Measurements from ENCODE around the gene COMMD3. TPM values are rescaled to one million over a fixed set of nuclear protein-coding genes. Genes with fewer than 3 reads are reported as not detected.

COMMD3 gene
- total RNA-seq, 5 donors from 2014 or later (not counting 1 experiment from before 2014, with no cell fraction given) = 25.2 to 57.2 (median 49.7) TPM

GRCh38 chr10:22293747-22294404 is 22.3 kb upstream of the COMMD3 start:
- H3K4me1 Mint-ChIP-seq = no peaks in the 10 kb centered on the region
- H3K36me3 Mint-ChIP-seq = no peaks in the 10 kb centered on the region
- ATAC-seq (replicated peaks in 1 of 4) = no peak
- CTCF ChIA-PET = no interaction called here
- H3K27ac ChIP-seq (ENCODE audit: low read length) = no peak overlapping the region
- POLR2A ChIA-PET = no interaction called here
- H3K4me3 ChIP-seq (ENCODE audit: control insufficient read depth in 1 of 2, extremely low read depth in 1 of 2, low read length in 1 of 2) = no peak overlapping the region
- no peaks in the 10 kb centered on the region for H3K9me3 ChIP-seq
- H3K27me3 ChIP-seq (replicated peaks in 1 of 2; ENCODE audit: control insufficient read depth in 2 of 2, extremely low read depth in 1 of 2, insufficient read depth in 2 of 2, low read length in 1 of 2) = peaks cover 0 to 6% of the 10 kb centered on the region in 2 experiments
- peaks cover 12 to 16% of the 10 kb centered on the region in 2 donors for H3K27me3 Mint-ChIP-seq
- H3K4me3 Mint-ChIP-seq = no peak overlapping the region
- no peaks in the 10 kb centered on the region for H3K4me1 ChIP-seq (ENCODE audit: control insufficient read depth in 1 of 2, extremely low read depth in 1 of 2, insufficient read depth in 2 of 2, low read length in 2 of 2)
- peaks cover 0 to 5% (median 0%) of the 10 kb centered on the region in 3 donors for H3K9me3 Mint-ChIP-seq
- no peak for DNase-seq
- 71% methylated on average over 1 of the region's 3 CpGs for WGBS (ENCODE audit: insufficient coverage)
- no peak overlapping the region for H3K27ac Mint-ChIP-seq
- H3K36me3 ChIP-seq (ENCODE audit: control insufficient read depth in 2 of 2, extremely low read depth in 1 of 2, insufficient read depth in 1 of 2, low read length in 1 of 2) = no peaks in the 10 kb centered on the region

- no peak for DNase-seq
- Histone ChIP-seq H3K4me1 (ENCODE audit: control insufficient read depth in 1 of 2, extremely low read depth in 1 of 2, insufficient read depth in 2 of 2, low read length in 2 of 2) (no peaks in the 10 kb centered on the region), H3K27me3 (replicated peaks in 1 of 2; ENCODE audit: control insufficient read depth in 2 of 2, extremely low read depth in 1 of 2, insufficient read depth in 2 of 2, low read length in 1 of 2) (peaks cover 0 to 4% of the 10 kb centered on the region in 2 experiments), H3K27ac (ENCODE audit: low read length) (no peak overlapping the region), H3K9me3 (no peaks in the 10 kb centered on the region), H3K36me3 (ENCODE audit: control insufficient read depth in 2 of 2, extremely low read depth in 1 of 2, insufficient read depth in 1 of 2, low read length in 1 of 2) (no peaks in the 10 kb centered on the region), H3K4me3 (ENCODE audit: control insufficient read depth in 1 of 2, extremely low read depth in 1 of 2, low read length in 1 of 2) (no peak overlapping the region)
- H3K9me3 Mint-ChIP-seq = peaks cover 0 to 5% (median 0%) of the 10 kb centered on the region in 3 donors
- H3K4me3 Mint-ChIP-seq = no peak overlapping the region
- no peaks in the 10 kb centered on the region for H3K4me1 Mint-ChIP-seq
- peaks cover 12 to 17% of the 10 kb centered on the region in 2 donors for H3K27me3 Mint-ChIP-seq
- ChIA-PET POLR2A (interaction anchor here in 1 of 2 donors (0.6 kb wide), 1 partner anchor 13 kb away, joined by 3 read pairs; no protein-coding TSS in a partner anchor), CTCF (no interaction called here)
- ATAC-seq (replicated peaks in 1 of 4) = no peak
- H3K36me3 Mint-ChIP-seq = no peaks in the 10 kb centered on the region
- H3K27ac Mint-ChIP-seq = no peak overlapping the region
- no CpG with 5 or more reads among the region's 2 CpGs for WGBS (ENCODE audit: insufficient coverage)
These were observed 21.5 kb upstream of the COMMD3 start for GRCh38 chr10:22294694-22295093.

DNA sequence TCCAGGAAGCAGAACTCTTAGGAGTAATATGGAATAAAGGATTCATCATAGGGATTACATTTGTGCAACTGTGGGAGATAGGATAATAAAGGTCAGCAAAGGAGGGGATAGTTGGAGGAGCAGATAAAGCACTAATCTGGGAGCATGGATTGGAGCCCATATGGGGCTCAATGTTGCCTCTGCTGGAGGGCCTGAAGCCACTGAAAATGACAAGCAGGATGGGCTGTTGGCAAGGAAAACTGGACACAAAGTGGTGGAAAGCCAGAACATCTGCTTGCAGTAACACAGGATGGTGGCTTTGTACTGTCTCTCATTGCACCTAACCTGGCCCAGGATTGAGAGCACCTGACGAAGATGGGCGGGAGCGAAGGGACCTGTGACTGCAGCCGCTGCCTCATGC is 15.0 kb upstream of the COMMD3 start:
- 99% methylated on average over 4 of the region's 4 CpGs for WGBS (ENCODE audit: insufficient coverage)

DNA sequence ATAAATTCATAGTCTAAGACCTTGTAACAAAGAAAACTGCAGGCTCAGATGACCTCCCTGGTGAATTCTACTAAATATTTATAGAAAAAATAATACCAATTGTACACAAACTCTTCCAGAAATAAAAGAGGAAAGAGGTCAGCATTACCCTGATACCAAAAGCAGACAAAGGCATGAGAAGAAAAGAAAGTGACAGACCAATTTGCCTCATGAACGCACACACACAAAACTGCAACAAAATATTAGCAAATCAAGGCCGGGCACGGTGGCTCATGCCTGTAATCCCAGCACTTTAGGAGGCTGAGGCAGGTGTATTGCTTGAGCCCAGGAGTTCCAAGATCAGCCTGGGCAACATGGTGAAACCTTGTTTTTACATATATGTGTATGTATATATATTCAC is 12.7 kb upstream of the COMMD3 start:
- no CpG with 5 or more reads among the region's 3 CpGs for WGBS (ENCODE audit: insufficient coverage)

More for the DNA sequence above, 15.0 kb upstream of the COMMD3 start:
- no peak for ATAC-seq (replicated peaks in 1 of 4)
- Histone ChIP-seq H3K27me3 (replicated peaks in 1 of 2; ENCODE audit: control insufficient read depth in 2 of 2, extremely low read depth in 1 of 2, insufficient read depth in 2 of 2, low read length in 1 of 2) (peaks cover 0 to 5% of the 10 kb centered on the region in 2 experiments), H3K4me3 (ENCODE audit: control insufficient read depth in 1 of 2, extremely low read depth in 1 of 2, low read length in 1 of 2) (no peak overlapping the region), H3K36me3 (ENCODE audit: control insufficient read depth in 2 of 2, extremely low read depth in 1 of 2, insufficient read depth in 1 of 2, low read length in 1 of 2) (no peaks in the 10 kb centered on the region), H3K4me1 (ENCODE audit: control insufficient read depth in 1 of 2, extremely low read depth in 1 of 2, insufficient read depth in 2 of 2, low read length in 2 of 2) (no peaks in the 10 kb centered on the region), H3K9me3 (no peaks in the 10 kb centered on the region), H3K27ac (ENCODE audit: low read length) (no peak overlapping the region)
- peaks cover 14 to 20% of the 10 kb centered on the region in 2 donors for H3K27me3 Mint-ChIP-seq
- no peak for DNase-seq
- H3K36me3 Mint-ChIP-seq = no peaks in the 10 kb centered on the region
- ChIA-PET POLR2A (no interaction called here), CTCF (no interaction called here)
- H3K4me1 Mint-ChIP-seq = no peaks in the 10 kb centered on the region
- H3K27ac Mint-ChIP-seq = no peak overlapping the region
- no peak overlapping the region for H3K4me3 Mint-ChIP-seq
- H3K9me3 Mint-ChIP-seq = no peaks in the 10 kb centered on the region

GRCh38 chr10:22305721-22306120 is 10.5 kb upstream of the COMMD3 start:
- H3K4me3 Mint-ChIP-seq = no peak overlapping the region

More for the DNA sequence above, 12.7 kb upstream of the COMMD3 start:
- Histone ChIP-seq H3K36me3 (ENCODE audit: control insufficient read depth in 2 of 2, extremely low read depth in 1 of 2, insufficient read depth in 1 of 2, low read length in 1 of 2) (no peaks in the 10 kb centered on the region), H3K9me3 (no peaks in the 10 kb centered on the region), H3K4me3 (ENCODE audit: control insufficient read depth in 1 of 2, extremely low read depth in 1 of 2, low read length in 1 of 2) (no peak overlapping the region), H3K27me3 (replicated peaks in 1 of 2; ENCODE audit: control insufficient read depth in 2 of 2, extremely low read depth in 1 of 2, insufficient read depth in 2 of 2, low read length in 1 of 2) (peaks cover 0 to 5% of the 10 kb centered on the region in 2 experiments), H3K27ac (ENCODE audit: low read length) (no peak overlapping the region), H3K4me1 (ENCODE audit: control insufficient read depth in 1 of 2, extremely low read depth in 1 of 2, insufficient read depth in 2 of 2, low read length in 2 of 2) (no peaks in the 10 kb centered on the region)
- H3K27ac Mint-ChIP-seq = no peak overlapping the region
- POLR2A ChIA-PET = no interaction called here
- H3K4me1 Mint-ChIP-seq = no peaks in the 10 kb centered on the region
- DNase-seq (no peak), ATAC-seq (replicated peaks in 1 of 4) (no peak)
- peaks cover 7 to 8% of the 10 kb centered on the region in 2 donors for H3K27me3 Mint-ChIP-seq
- CTCF ChIA-PET = no interaction called here
- no peak overlapping the region for H3K4me3 Mint-ChIP-seq
- H3K9me3 Mint-ChIP-seq = no peaks in the 10 kb centered on the region
- H3K36me3 Mint-ChIP-seq = no peaks in the 10 kb centered on the region

DNA sequence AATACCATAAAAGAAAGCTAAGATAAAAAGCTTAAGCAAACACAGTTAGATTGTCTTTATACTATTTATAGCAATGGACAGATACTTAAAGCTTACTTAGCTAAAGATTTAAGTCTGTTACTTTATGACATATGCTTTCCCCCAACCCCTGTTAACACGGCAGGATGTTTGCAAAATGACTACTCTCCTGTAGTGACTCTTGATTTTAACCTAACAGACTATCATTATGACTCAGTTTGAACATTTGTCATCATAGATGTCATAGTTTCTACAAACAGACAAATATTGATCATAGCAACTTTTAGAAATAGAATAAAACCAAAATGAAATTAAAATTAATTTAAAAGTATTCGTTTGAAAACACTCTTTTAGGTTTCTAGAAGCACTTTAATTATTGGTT is 7.8 kb upstream of the COMMD3 start:
- no peaks in the 10 kb centered on the region for H3K4me1 ChIP-seq (ENCODE audit: control insufficient read depth in 1 of 2, extremely low read depth in 1 of 2, insufficient read depth in 2 of 2, low read length in 2 of 2)
- no peaks in the 10 kb centered on the region for H3K36me3 Mint-ChIP-seq
- peaks cover 0 to 10% of the 10 kb centered on the region in 2 donors for H3K27me3 Mint-ChIP-seq
- no peak overlapping the region for H3K27ac ChIP-seq (ENCODE audit: low read length)
- DNase-seq (no peak), ATAC-seq (replicated peaks in 1 of 4) (no peak)
- H3K27ac Mint-ChIP-seq = no peak overlapping the region
- no peaks in the 10 kb centered on the region for H3K4me1 Mint-ChIP-seq
- no peak overlapping the region for H3K4me3 Mint-ChIP-seq
- peaks cover 0 to 3% of the 10 kb centered on the region in 2 experiments for H3K27me3 ChIP-seq (replicated peaks in 1 of 2; ENCODE audit: control insufficient read depth in 2 of 2, extremely low read depth in 1 of 2, insufficient read depth in 2 of 2, low read length in 1 of 2)
- H3K9me3 Mint-ChIP-seq = no peaks in the 10 kb centered on the region
- no peaks in the 10 kb centered on the region for H3K9me3 ChIP-seq
- CTCF ChIA-PET = interaction anchor here in 1 of 2 donors (0.6 kb wide), 1 partner anchor 12 kb away, joined by 4 read pairs; no protein-coding TSS in a partner anchor
- no CpG with 5 or more reads among the region's 2 CpGs for WGBS (ENCODE audit: insufficient coverage)
- POLR2A ChIA-PET = interaction anchor here (0.6 to 0.7 kb wide), 4 partner anchors 13 to 939 kb away, joined by 3 to 5 read pairs (median 3); no protein-coding TSS in a partner anchor
- H3K36me3 ChIP-seq (ENCODE audit: control insufficient read depth in 2 of 2, extremely low read depth in 1 of 2, insufficient read depth in 1 of 2, low read length in 1 of 2) = no peaks in the 10 kb centered on the region
- no peak overlapping the region for H3K4me3 ChIP-seq (ENCODE audit: control insufficient read depth in 1 of 2, extremely low read depth in 1 of 2, low read length in 1 of 2)

More at GRCh38 chr10:22305721-22306120, 10.5 kb upstream of the COMMD3 start:
- no peaks in the 10 kb centered on the region for H3K4me1 Mint-ChIP-seq
- peaks cover 0 to 5% of the 10 kb centered on the region in 2 experiments for H3K27me3 ChIP-seq (replicated peaks in 1 of 2; ENCODE audit: control insufficient read depth in 2 of 2, extremely low read depth in 1 of 2, insufficient read depth in 2 of 2, low read length in 1 of 2)
- H3K27me3 Mint-ChIP-seq = peaks cover 4 to 8% of the 10 kb centered on the region in 2 donors
- no CpG with 5 or more reads among the region's 2 CpGs for WGBS (ENCODE audit: insufficient coverage)
- no peak overlapping the region for H3K4me3 ChIP-seq (ENCODE audit: control insufficient read depth in 1 of 2, extremely low read depth in 1 of 2, low read length in 1 of 2)
- H3K27ac Mint-ChIP-seq = no peak overlapping the region
- CTCF ChIA-PET = interaction anchor here in 1 of 2 donors (0.7 kb wide), 1 partner anchor 10 kb away, joined by 3 read pairs; no protein-coding TSS in a partner anchor
- POLR2A ChIA-PET = interaction anchor here in 1 of 2 donors (0.6 kb wide), 1 partner anchor 306 kb away, joined by 4 read pairs; no protein-coding TSS in a partner anchor
- H3K36me3 ChIP-seq (ENCODE audit: control insufficient read depth in 2 of 2, extremely low read depth in 1 of 2, insufficient read depth in 1 of 2, low read length in 1 of 2) = no peaks in the 10 kb centered on the region
- no peaks in the 10 kb centered on the region for H3K9me3 Mint-ChIP-seq
- no peaks in the 10 kb centered on the region for H3K36me3 Mint-ChIP-seq
- no peak for ATAC-seq (replicated peaks in 1 of 4)
- no peak overlapping the region for H3K27ac ChIP-seq (ENCODE audit: low read length)
- no peaks in the 10 kb centered on the region for H3K9me3 ChIP-seq
- DNase-seq = no peak
- no peaks in the 10 kb centered on the region for H3K4me1 ChIP-seq (ENCODE audit: control insufficient read depth in 1 of 2, extremely low read depth in 1 of 2, insufficient read depth in 2 of 2, low read length in 2 of 2)
